Ascending aorta (tissue), 2 donors: Measurements from ENCODE around the gene PLXDC1. TPM values are rescaled to one million over a fixed set of nuclear protein-coding genes. Genes with fewer than 3 reads are reported as not detected.

Experiments used
- DNase-seq, 2 donors: peaks; one replicate each; pipeline ENCODE4 v3.0.0-alpha.2; 2019; ENCODE audit warnings: low spot score in 2 of 2
- H3K27ac ChIP-seq, 2 donors: fragments of 200-600 bp; sonication (generic); one replicate each; pipeline ENCODE4 v1.5.1; 2016 to 2017; ENCODE audit warnings: mild to moderate bottlenecking in 1 of 2
- H3K27me3 ChIP-seq: fragments of 200-600 bp; sonication (generic); one replicate; pipeline ENCODE4 v1.5.1; 2017
- H3K36me3 ChIP-seq, 2 donors: fragments of 200-600 bp; sonication (generic); one replicate each; pipeline ENCODE4 v1.5.1; 2016
- H3K4me1 ChIP-seq, 2 donors: fragments of 200-600 bp; sonication (generic); one replicate each; pipeline ENCODE4 v1.5.1; 2016 to 2017; ENCODE audit warnings: mild to moderate bottlenecking in 1 of 2
- H3K4me3 ChIP-seq, 2 donors: fragments of 200-600 bp; sonication (generic); one replicate each; pipeline ENCODE4 v1.5.1; 2016 to 2017; ENCODE audit warnings: mild to moderate bottlenecking in 1 of 2
- H3K9me3 ChIP-seq, 2 donors: fragments of 200-600 bp; sonication (generic); one replicate each; pipeline ENCODE4 v1.5.1; 2016
- intact Hi-C: fragments of 100-400 bp; cut with DNase I; formaldehyde crosslinking; loops from one replicate; pipeline ENCODE4 v1.15.1; 2023
- total RNA-seq: library from RNA; depleted of rRNA; stranded (reverse); fragments of >200 nt; gene quantifications from one replicate; pipeline ENCODE4 v1.1.0, GENCODE V29; 2016
- TF ChIP-seq, protein P1 (sequence below), 3 experiments: fragments of 200-600 bp in 2 of 3; fragments of 450-650 bp in 1 of 3; sonication (generic) in 2 of 3; IDR thresholded peaks; one replicate each; pipeline ENCODE4 v1.5.1; 2016 to 2019; ENCODE audit warnings: antibody characterized with exemption in 3 of 3, mild to moderate bottlenecking in 1 of 3, moderate library complexity in 1 of 3

Gene PLXDC1
- total RNA-seq, 1 donor from 2014 or later, result 23.8 TPM

DNA sequence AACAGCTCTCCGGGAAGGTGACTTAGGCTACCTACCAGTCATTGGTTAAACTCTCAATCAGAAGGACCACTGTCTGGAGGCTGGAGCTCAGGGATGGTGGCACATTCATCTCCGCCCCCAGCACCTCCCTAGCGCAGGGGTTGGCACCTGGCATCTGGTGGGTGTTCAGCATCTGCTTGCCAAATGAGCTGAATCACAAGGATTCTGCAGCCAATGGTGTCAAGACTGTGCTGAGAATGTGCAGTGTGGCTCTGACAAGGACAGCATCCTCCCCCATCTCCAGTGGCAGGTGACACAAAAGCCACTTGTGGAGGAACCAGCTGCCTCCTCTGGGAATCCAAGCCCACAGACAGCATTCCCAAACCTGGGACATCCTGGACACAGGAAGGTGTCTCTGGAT, 35.2 kb downstream of the PLXDC1 start:
- H3K27me3 ChIP-seq, result no peaks in the 10 kb centered on the region
- H3K27ac ChIP-seq, result no peak overlapping the region
- no peaks in the 10 kb centered on the region for H3K36me3 ChIP-seq
- no peaks in the 10 kb centered on the region for H3K9me3 ChIP-seq
- intact Hi-C loops, result no loop called here
- TF ChIP-seq, protein P1, sequence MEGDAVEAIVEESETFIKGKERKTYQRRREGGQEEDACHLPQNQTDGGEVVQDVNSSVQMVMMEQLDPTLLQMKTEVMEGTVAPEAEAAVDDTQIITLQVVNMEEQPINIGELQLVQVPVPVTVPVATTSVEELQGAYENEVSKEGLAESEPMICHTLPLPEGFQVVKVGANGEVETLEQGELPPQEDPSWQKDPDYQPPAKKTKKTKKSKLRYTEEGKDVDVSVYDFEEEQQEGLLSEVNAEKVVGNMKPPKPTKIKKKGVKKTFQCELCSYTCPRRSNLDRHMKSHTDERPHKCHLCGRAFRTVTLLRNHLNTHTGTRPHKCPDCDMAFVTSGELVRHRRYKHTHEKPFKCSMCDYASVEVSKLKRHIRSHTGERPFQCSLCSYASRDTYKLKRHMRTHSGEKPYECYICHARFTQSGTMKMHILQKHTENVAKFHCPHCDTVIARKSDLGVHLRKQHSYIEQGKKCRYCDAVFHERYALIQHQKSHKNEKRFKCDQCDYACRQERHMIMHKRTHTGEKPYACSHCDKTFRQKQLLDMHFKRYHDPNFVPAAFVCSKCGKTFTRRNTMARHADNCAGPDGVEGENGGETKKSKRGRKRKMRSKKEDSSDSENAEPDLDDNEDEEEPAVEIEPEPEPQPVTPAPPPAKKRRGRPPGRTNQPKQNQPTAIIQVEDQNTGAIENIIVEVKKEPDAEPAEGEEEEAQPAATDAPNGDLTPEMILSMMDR (IDR thresholded peaks at IDR 0.05), result no peak
- peaks cover 0 to 7% of the 10 kb centered on the region in 2 donors for H3K4me1 ChIP-seq
- no peak for DNase-seq
- H3K4me3 ChIP-seq, result no peak overlapping the region

DNA sequence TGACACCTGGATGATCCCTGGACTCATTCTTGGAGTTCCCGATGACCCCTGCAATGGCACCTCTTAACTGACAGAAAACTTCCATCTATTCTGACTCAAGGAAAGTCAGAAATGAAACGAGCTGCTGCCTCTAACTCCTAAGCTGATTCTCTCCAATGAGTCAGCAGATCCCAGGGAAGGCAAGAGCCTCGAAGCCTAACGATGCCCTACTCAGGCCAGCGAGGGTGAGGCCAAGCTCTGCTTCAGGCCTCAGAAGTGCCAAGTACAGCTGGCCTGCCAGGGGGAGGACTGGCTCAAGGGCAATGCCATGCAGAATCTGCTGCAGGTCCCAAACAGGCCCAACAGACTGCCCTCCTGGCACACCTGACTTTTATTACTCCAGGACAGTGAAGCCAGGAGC, 36.3 kb downstream of the PLXDC1 start:
- intact Hi-C loops, result no loop called here
- no peak for DNase-seq
- Histone ChIP-seq H3K9me3 (no peaks in the 10 kb centered on the region), H3K4me1 (peaks cover 0 to 7% of the 10 kb centered on the region in 2 donors), H3K36me3 (no peaks in the 10 kb centered on the region), H3K4me3 (no peak overlapping the region), H3K27me3 (no peaks in the 10 kb centered on the region), H3K27ac (peak overlapping the region in 1 of 2 donors; percentile 24)
- TF ChIP-seq, protein P1 (IDR thresholded peaks at IDR 0.05), result no peak

DNA sequence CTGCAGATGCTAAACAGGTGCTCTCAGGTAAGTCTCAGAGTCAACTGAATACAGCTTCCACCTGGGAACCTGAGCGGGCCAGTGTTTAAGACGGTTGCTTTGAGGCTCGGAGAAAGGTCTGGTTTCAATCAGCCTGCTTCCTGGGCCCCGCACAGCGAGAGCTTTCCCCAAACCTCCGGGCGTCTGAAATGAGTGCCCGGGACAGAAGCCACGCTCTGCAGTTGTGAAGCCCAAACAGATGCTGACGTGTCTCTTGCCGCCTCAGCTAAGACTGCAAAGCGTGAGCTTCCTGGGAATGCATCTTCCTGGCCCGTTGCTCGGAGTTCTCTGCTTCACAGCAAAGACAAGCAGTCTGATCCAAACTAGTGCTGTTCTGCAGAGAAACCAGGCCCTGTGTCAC, 36.7 kb downstream of the PLXDC1 start:
- Histone ChIP-seq H3K27ac (peak overlapping the region in 1 of 2 donors; percentile 24), H3K4me3 (no peak overlapping the region), H3K9me3 (no peaks in the 10 kb centered on the region), H3K4me1 (peaks cover 0 to 7% of the 10 kb centered on the region in 2 donors), H3K36me3 (no peaks in the 10 kb centered on the region), H3K27me3 (no peaks in the 10 kb centered on the region)
- intact Hi-C loops, result no loop called here
- DNase-seq, result no peak
- TF ChIP-seq, protein P1 (IDR thresholded peaks at IDR 0.05), result no peak

DNA sequence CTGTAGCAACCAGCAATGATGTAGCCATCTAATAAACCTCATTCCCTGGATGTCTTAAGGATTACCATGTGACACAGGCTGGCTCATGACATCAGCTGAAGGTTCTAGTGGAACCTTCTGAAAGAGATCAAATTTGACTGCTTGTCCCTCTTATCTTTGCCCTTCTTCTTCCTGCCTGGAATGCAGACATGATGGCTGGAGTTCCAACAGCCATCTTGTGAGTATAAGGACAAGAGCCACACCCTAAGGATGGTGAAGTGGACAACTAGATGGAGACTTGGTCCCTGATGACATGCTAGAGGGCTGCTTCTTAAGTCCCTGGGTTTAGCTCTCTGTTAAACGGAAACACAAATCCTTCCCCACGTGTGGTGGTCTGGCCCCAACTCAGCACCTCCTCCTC, 37.6 kb downstream of the PLXDC1 start:
- TF ChIP-seq, protein P1 (IDR thresholded peaks at IDR 0.05), result no peak
- Histone ChIP-seq H3K27me3 (no peaks in the 10 kb centered on the region), H3K4me1 (peaks cover 0 to 7% of the 10 kb centered on the region in 2 donors), H3K27ac (no peak overlapping the region), H3K36me3 (no peaks in the 10 kb centered on the region), H3K9me3 (no peaks in the 10 kb centered on the region), H3K4me3 (no peak overlapping the region)
- intact Hi-C loops, result no loop called here
- DNase-seq, result no peak

DNA sequence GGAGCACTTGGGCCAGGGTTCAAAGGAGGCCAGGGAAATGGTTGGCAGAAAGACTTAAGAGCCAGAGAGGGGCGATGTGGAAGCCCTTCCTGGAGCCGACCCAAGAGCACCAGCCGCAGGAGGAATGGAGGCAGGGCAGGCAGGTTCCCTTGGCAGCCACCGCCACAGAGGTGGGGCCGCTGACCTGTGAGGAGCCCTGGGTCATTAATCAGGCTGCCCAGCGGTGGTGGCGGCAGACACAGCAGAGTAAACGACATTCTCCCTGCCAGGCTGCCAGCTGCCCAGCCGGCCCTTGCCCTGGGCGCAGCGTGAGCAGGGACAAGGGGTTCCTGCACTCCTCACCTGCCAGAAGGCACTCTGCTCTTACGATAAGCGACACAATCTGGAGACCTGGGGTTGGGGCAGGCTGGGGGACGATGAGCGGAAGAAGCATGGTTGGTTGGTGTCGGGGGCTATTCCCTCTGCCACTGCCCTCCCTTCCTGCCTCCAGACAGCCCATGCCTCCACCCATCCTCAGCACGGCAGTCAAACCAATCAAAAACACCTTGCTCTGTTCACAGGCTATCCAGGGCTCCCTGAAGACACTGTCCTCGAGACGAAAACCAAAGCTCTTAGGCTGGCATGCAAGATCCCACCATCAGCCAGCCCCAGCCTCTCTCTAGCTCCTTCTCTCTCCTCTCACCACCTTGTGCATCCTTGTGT, 40.9 kb downstream of the PLXDC1 start:
- Histone ChIP-seq H3K27ac (no peak overlapping the region), H3K36me3 (no peaks in the 10 kb centered on the region), H3K9me3 (no peaks in the 10 kb centered on the region), H3K4me1 (peaks cover 0 to 7% of the 10 kb centered on the region in 2 donors), H3K4me3 (no peak overlapping the region), H3K27me3 (no peaks in the 10 kb centered on the region)
- TF ChIP-seq, protein P1 (IDR thresholded peaks at IDR 0.05), result no peak
- intact Hi-C loops, result no loop called here
- no peak for DNase-seq
